Measurements from ENCODE around the gene SYNE1. TPM values are rescaled to one million over a fixed set of nuclear protein-coding genes. Genes with fewer than 3 reads are reported as not detected.

SYNE1 gene
- total and polyA plus RNA-seq, 11 donors: 25.0 to 178 (median 112) TPM

DNA sequence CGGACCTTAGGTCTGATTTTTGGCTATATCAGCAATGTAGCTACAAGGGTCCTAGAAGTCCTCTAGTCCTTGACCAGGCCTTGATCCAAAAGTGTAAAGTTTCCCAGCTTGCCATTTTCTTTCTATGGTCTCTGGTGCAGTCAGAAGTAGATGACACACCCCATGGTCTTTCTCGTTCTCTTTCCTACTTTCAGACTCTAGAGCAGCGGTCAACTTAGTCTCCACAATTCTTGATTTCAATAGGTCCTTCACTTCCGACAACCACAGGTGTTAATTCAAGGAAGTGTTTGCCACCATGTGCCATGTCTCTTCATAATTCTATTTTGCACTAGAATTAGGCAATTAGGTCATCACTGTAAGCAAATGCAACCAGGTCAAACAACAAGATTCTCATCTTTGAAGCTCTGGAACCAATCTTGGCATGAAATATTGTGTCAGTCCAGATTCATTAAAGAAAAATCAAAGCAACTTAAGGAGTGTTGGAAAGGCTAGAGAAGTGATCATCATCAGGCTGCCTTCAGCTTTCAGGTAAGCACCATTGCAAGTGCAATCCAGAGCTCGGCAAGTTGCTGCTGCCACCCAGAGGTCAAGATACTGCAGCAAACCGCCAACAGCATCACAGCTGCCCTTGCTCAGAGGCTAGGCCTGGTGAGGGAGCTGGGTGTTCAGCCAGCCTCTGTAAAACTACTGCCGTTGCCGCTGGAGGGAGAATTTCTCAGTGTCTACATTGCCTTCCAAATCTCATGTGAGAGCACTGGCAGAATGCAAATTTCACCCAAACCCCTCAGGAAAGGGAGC, 5.6 kb upstream of the SYNE1 start:
- H3K9me3 ChIP-seq: no peaks in the 10 kb centered on the region
- no peaks in the 10 kb centered on the region for H3K36me3 ChIP-seq
- peak; percentile 63 to 73 (median 70) for DNase-seq
- peaks cover 0 to 4% (median 0%) of the 10 kb centered on the region in 12 donors for H3K4me1 ChIP-seq
- H3K4me3 ChIP-seq: no peak overlapping the region
- 41 to 48% (median 42%) methylated on average over 8 of the region's 8 CpGs for WGBS, 4 donors
- intact Hi-C loops (cut with DNase I): loop anchor here (2.0 to 10.0 kb wide), 5 partner anchors 50 to 158 kb away; no protein-coding TSS in a partner anchor
- ATAC-seq: peak; percentile 73 to 96 (median 92)
- TF ChIP-seq, protein P1, sequence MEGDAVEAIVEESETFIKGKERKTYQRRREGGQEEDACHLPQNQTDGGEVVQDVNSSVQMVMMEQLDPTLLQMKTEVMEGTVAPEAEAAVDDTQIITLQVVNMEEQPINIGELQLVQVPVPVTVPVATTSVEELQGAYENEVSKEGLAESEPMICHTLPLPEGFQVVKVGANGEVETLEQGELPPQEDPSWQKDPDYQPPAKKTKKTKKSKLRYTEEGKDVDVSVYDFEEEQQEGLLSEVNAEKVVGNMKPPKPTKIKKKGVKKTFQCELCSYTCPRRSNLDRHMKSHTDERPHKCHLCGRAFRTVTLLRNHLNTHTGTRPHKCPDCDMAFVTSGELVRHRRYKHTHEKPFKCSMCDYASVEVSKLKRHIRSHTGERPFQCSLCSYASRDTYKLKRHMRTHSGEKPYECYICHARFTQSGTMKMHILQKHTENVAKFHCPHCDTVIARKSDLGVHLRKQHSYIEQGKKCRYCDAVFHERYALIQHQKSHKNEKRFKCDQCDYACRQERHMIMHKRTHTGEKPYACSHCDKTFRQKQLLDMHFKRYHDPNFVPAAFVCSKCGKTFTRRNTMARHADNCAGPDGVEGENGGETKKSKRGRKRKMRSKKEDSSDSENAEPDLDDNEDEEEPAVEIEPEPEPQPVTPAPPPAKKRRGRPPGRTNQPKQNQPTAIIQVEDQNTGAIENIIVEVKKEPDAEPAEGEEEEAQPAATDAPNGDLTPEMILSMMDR (IDR thresholded peaks at IDR 0.05): peak; percentile 44 to 80 (median 64)
- TF ChIP-seq POLR2A (IDR thresholded peaks at IDR 0.05): no peak
- H3K27ac ChIP-seq: no peak overlapping the region
- H3K27me3 ChIP-seq: peaks cover 0 to 2% (median 0%) of the 10 kb centered on the region in 9 donors

- Histone ChIP-seq H3K27ac (peak overlapping the region; percentile 37 to 87 (median 78)), H3K9me3 (no peaks in the 10 kb centered on the region), H3K4me3 (peak overlapping the region; percentile 50 to 86 (median 72)), H3K27me3 (peaks cover 0 to 18% (median 0%) of the 10 kb centered on the region in 9 donors), H3K4me1 (peaks cover 0 to 38% (median 9%) of the 10 kb centered on the region in 12 donors), H3K36me3 (no peaks in the 10 kb centered on the region)
- peak; percentile 41 to 77 (median 59) for DNase-seq
- ATAC-seq: peak in 3 of 4 donors; percentile 48 to 83 (median 82)
- WGBS, 4 donors: 0% methylated on average over 23 to 72 of the region's 72 CpGs
- TF ChIP-seq POLR2A (IDR thresholded peaks at IDR 0.05): no peak
- TF ChIP-seq, protein P1 (IDR thresholded peaks at IDR 0.05): no peak
- intact Hi-C loops (cut with DNase I): loop anchor here in 3 of 10 donors (2.0 to 5.0 kb wide), 3 partner anchors 38 to 69 kb away; no protein-coding TSS in a partner anchor
These were observed 410 bp downstream of the SYNE1 start for GRCh38 chr6:152636609-152637295.

DNA sequence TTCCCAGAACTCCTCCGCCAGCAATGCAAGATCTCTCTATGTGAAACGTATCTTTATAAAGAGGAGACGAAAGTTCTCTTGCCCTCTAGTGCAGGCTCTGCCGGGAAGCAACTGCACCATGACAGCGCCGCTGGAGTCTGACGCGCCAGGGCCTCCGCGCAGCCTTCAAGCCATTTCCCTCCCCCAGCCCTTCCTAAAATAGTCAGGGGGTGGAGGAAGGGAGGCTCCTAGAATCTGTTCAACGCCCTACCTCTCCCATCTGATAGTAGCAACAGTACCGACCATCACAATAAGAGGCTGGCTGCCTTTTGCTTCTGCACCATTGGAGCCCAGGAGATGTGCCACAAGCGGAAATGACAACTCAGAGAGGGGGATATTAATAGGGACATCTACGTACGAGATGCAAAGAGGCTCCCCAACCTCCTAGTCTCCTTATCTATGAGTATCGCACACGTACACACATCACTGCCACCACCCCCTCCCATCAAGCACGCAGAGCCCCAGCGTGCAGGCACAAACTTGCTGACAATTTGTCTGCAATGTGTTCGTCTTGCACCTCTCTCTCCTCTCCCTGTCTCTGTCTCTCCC, 1.0 kb downstream of the SYNE1 start:
- H3K4me3 ChIP-seq: peak overlapping the region; percentile 50 to 86 (median 72)
- ATAC-seq (peak; percentile 52 to 90 (median 84)), DNase-seq (peak; percentile 43 to 66 (median 64))
- peaks cover 0 to 38% (median 9%) of the 10 kb centered on the region in 12 donors for H3K4me1 ChIP-seq
- H3K36me3 ChIP-seq: no peaks in the 10 kb centered on the region
- peak overlapping the region; percentile 37 to 87 (median 78) for H3K27ac ChIP-seq
- 1 to 5% (median 2%) methylated on average over 20 of the region's 20 CpGs for WGBS, 4 donors
- peaks cover 0 to 18% (median 0%) of the 10 kb centered on the region in 9 donors for H3K27me3 ChIP-seq
- TF ChIP-seq, protein P1 (IDR thresholded peaks at IDR 0.05): no peak
- peak in 1 of 2 donors; percentile 34 for TF ChIP-seq POLR2A (IDR thresholded peaks at IDR 0.05)
- intact Hi-C loops (cut with DNase I): loop anchor here in 3 of 10 donors (2.0 to 5.0 kb wide), 3 partner anchors 37 to 69 kb away; no protein-coding TSS in a partner anchor
- H3K9me3 ChIP-seq: no peaks in the 10 kb centered on the region

All from heart left ventricle (tissue), 16 donors.